Stimulated activated CD4-positive, alpha-beta T cell treated with anti-CD3 and anti-CD28 coated beads, Interleukin-15, amount 100 ng/mL, for 1 hour (primary cell): ENCODE results near the gene EXOC6B.

Source experiments
- DNase-seq, 2 donors: peaks; one replicate each; pipeline ENCODE4 v3.0.0-alpha.2; 2020; ENCODE audit warnings: low read depth in 1 of 2, low spot score in 1 of 2

The EXOC6B gene

GRCh38 chr2:72291059-72291458 is 534.8 kb downstream of the EXOC6B start:
- no peak for DNase-seq

DNA sequence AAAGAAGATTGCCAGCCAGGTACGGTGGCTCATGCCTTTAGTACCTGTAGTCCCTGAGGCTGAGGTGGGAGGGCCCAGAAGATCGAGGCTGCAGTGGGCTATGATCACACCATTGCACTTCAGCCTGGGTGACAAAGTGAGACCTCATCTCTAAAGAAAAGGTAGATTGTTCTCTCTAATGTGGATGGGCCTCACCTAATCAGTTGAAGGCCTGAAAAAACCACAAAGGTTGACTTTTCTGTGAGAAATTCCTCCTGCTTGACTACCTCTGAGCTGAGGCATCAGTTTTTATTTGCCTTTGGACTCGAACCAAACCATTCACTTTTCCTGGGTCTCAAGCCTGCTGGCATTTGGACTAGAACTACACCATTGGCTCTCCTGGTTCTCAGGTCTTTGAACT is 536.1 kb downstream of the EXOC6B start:
- DNase-seq = no peak

DNA sequence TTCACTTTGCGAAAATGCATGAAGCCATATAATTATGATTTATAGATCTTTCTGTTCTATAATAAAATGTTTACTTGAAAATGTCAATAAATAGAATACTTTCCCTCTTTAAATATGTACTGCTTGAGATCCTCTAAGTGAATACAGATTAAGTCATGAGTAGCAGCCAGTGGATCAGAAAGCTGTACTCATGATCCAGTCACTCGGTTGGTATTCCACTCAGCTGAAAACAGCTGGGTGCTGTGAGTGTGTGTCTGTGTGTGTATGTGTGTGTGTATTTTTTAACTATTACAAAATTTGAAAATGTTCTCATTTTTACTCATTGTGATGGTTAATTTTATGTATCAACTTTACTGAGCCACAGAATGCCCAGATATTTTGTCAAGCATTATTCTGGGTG is 536.5 kb downstream of the EXOC6B start:
- DNase-seq = no peak

GRCh38 chr2:72278046-72278445 is 547.8 kb downstream of the EXOC6B start:
- DNase-seq = no peak

- DNase-seq = no peak
These were observed 549.0 kb downstream of the EXOC6B start for GRCh38 chr2:72276876-72277275.

DNA sequence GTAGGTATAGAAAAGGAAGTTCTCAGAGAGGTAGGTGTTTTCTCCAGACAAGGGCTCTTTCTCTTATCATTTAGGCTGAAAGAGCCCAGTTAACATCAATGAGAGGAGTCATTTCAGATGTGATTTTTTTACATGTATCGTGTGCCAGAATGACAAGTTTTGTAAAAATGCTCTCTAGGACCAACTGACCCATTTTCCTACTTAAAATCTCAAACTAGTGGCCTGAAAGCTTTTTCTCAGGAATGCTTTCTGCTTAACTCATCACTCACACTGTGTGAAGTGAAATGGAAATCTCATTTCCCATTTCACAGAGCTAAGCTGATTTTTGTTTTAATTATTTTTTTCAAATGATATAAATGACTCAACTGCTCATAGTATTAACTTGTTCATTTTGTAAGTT is 549.5 kb downstream of the EXOC6B start:
- no peak for DNase-seq

DNA sequence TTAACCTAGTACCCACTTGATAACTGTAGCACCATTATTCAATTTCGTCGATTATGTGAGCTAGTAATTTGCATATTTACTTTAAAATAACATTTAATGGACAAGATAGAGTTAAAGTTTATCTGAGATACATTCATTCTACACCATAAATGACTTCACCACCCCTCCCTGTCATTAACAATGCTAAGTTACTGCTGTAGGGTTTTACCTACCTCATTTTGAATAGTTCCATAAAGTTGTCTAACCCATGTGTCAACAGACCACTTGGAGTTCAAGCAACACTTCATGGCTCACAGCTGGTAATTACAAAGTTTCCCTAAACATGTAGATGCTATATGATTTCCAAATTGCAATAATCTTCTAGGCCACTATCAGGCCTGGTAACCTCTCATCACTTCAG is 550.7 kb downstream of the EXOC6B start:
- DNase-seq = no peak

DNA sequence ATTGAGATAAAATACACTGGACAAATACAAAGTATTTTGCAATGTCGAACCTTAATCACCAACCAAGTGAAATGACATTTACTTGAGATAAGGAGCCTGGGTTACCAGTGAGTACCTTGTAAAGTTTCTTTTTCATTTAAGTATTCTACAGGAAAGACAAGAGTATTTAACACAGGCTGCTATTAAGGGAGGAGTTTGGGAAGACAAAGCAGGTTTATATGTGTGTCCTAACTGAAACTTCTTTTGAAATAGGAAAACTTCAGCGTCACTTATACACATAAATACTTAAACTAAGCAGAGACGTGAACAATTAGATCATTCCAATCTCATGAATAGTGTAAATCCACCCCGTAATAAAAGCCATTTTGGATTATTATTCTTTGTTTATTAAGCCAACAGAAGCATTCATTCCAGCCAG is 551.4 kb downstream of the EXOC6B start:
- DNase-seq = no peak

GRCh38 chr2:72273384-72273783 is 552.4 kb downstream of the EXOC6B start:
- no peak for DNase-seq

- no peak for DNase-seq
These were observed 553.8 kb downstream of the EXOC6B start for GRCh38 chr2:72271766-72272641.

- no peak for DNase-seq
These were observed 554.6 kb downstream of the EXOC6B start for GRCh38 chr2:72271276-72271614.

- DNase-seq = no peak
These were observed 555.1 kb downstream of the EXOC6B start for GRCh38 chr2:72270556-72271275.

- DNase-seq = no peak
These were observed 562.1 kb downstream of the EXOC6B start for GRCh38 chr2:72263776-72264060.

DNA sequence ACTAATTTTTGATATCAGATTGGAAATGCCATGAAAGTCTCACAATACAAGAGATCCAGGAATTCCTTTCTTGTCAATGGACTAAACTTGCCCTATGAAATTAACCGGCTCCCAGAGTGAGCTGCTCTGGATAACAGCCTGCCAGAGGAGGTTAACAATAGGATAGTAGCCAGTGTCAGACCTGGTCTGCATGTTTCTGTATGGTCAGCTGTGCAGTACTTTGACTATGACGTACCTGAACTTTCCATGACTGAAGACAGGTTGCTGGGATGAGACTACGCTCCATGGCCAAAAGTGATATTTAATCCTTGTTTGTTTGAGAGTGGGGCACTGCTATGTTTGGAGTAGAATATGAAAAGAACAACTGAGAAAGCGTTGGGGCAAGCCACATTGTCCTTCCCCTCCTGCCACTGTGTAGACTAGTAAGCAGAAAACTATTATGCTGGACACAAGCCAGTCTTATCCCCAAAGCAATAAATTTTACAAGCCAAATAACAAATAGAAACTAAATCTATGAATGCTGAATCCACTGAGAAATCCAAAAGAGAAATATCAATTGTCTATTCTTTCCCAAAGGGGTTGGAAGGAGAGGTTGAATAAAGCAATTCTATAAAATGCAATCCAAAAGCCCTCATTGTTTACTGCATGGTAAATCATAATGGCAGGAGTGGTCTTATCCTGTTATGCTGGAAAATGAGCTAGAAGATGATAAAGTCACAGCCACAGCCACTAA is 562.6 kb downstream of the EXOC6B start:
- no peak for DNase-seq

GRCh38 chr2:72261076-72261475 is 564.8 kb downstream of the EXOC6B start:
- no peak for DNase-seq

DNA sequence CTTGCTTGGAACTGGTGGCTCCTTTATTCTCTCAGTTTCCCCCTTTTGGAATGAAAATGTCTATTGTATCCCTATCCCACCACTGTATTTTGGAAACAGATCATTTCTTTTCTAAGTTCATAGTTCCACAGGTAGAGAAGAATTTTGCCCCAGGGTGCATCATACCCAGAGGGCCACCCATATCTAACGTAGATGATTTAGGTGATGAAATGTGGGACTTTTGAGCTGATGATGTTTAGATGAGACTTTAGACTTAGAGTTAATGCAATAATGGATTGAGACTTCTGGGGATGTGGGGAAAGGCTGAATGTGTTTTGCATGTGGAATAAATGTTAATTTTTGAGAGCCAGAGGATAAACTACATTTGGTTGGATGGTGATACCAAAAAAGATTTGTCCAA is 570.3 kb downstream of the EXOC6B start:
- DNase-seq = no peak

- no peak for DNase-seq
These were observed 570.9 kb downstream of the EXOC6B start for GRCh38 chr2:72254831-72255451.

GRCh38 chr2:72238311-72238710 is 587.5 kb downstream of the EXOC6B start:
- no peak for DNase-seq

GRCh38 chr2:72237549-72237948 is 588.3 kb downstream of the EXOC6B start:
- DNase-seq = no peak

DNA sequence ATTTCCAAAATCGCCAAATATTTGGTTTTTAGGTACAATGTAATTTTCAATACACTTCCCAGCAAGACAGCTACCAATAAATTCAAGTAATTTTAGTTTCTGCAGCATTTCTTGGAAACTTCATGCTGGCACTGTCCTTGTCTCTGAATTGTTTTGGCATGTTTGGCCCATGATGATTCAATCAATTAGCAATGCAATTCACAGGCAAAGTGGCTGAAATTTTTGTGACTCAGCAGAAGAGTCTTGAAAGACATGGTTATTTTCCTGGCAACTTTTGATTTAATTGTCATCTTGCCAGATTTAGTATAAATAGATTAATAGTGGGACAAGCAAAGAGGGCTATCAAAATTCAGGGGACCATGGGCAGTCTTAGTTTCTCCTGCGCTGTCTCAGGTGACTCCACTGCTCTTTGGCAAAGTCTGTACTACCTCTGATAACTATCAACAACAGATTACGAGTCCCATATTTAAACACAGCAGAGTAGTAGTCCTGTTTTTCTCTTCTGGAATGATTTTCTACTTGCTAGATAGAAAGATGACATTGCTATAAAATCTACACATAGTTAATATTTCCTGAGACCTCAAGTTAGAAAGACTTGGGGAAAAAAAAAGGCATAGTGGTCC is 589.3 kb downstream of the EXOC6B start:
- no peak for DNase-seq
